Esophagus (tissue), 2 donors: ENCODE measurements around the gene SEC24D. TPM values are rescaled to one million over a fixed set of nuclear protein-coding genes. Genes with fewer than 3 reads are reported as not detected.

Experiments
- H3K27ac ChIP-seq, 2 donors: one replicate each; pipeline ENCODE4 v1.5.1; 2013; ENCODE audit warnings: low read depth in 2 of 2, mild to moderate bottlenecking in 2 of 2, inconsistent platforms in 1 of 2, low read length in 1 of 2, moderate library complexity in 1 of 2
- H3K27me3 ChIP-seq, 2 donors: one replicate each; pipeline ENCODE4 v1.6.1; 2013; ENCODE audit warnings: low read length in 2 of 2, control low read depth in 1 of 2, mild to moderate bottlenecking in 1 of 2; ENCODE audit not compliant: insufficient read depth in 2 of 2, control insufficient read depth in 1 of 2
- H3K36me3 ChIP-seq, 2 donors: one replicate each; pipeline ENCODE4 v1.6.1; 2013; ENCODE audit warnings: low read length in 1 of 2; ENCODE audit not compliant: control insufficient read depth in 2 of 2, insufficient read depth in 2 of 2
- H3K4me1 ChIP-seq, 2 donors: one replicate each; pipeline ENCODE4 v1.6.1; 2013; ENCODE audit warnings: low read length in 1 of 2; ENCODE audit not compliant: control insufficient read depth in 2 of 2, insufficient read depth in 2 of 2
- H3K4me3 ChIP-seq, 2 donors: one replicate each; pipeline ENCODE4 v1.5.1; 2013; ENCODE audit warnings: low read length in 2 of 2, mild to moderate bottlenecking in 2 of 2, low read depth in 1 of 2, moderate library complexity in 1 of 2
- H3K9me3 ChIP-seq, 2 donors: one replicate each; pipeline ENCODE4 v1.6.1; 2013; ENCODE audit warnings: mild to moderate bottlenecking in 2 of 2, low read depth in 1 of 2, low read length in 1 of 2, moderate library complexity in 1 of 2; ENCODE audit not compliant: control insufficient read depth in 2 of 2, insufficient read depth in 1 of 2
- WGBS, 2 donors: extraction: QIAGEN DNeasy Blood & Tissue Kit; methylation state at CpG; one replicate each; pipeline ENCODE4 v1.1.7; 2013; 5-methylcytosine and 5-hydroxymethylcytosine counted together
- polyA plus RNA-seq, 2 donors: library from polyadenylated mRNA; stranded (reverse); fragments of 200-250 nt; gene quantifications; one replicate each; pipeline ENCODE4 v1.2.3, GENCODE V29; 2013
- donor health status: healthy with polysubstance abuse.
- donor health status: Bipolar disorder and iron deficiency.

SEC24D gene
- polyA plus RNA-seq, 2 donors: 4.1 to 8.5 TPM

- 93 to 96% methylated on average over 3 of the region's 3 CpGs for WGBS, 2 donors
- H3K27me3 ChIP-seq: no peaks in the 10 kb centered on the region
- H3K4me1 ChIP-seq: no peaks in the 10 kb centered on the region
- peaks cover 0 to 2% of the 10 kb centered on the region in 2 donors for H3K9me3 ChIP-seq
- peaks cover 7 to 19% of the 10 kb centered on the region in 2 donors for H3K36me3 ChIP-seq
- no peak overlapping the region for H3K4me3 ChIP-seq
- H3K27ac ChIP-seq: no peak overlapping the region
Observed at GRCh38 chr4:118814891-118815290, 21.0 kb downstream of the SEC24D start.

GRCh38 chr4:118814058-118814457 is 21.9 kb downstream of the SEC24D start:
- Histone ChIP-seq H3K4me1 (no peaks in the 10 kb centered on the region), H3K9me3 (peaks cover 0 to 2% of the 10 kb centered on the region in 2 donors), H3K27ac (no peak overlapping the region), H3K27me3 (no peaks in the 10 kb centered on the region), H3K4me3 (no peak overlapping the region), H3K36me3 (peaks cover 10 to 23% of the 10 kb centered on the region in 2 donors)
- 73 to 82% methylated on average over 4 of the region's 4 CpGs for WGBS, 2 donors

- no peaks in the 10 kb centered on the region for H3K27me3 ChIP-seq
- no peak overlapping the region for H3K27ac ChIP-seq
- no peaks in the 10 kb centered on the region for H3K4me1 ChIP-seq
- WGBS, 2 donors: 87 to 91% methylated on average over 3 of the region's 3 CpGs
- H3K4me3 ChIP-seq: no peak overlapping the region
- H3K9me3 ChIP-seq: peaks cover 0 to 2% of the 10 kb centered on the region in 2 donors
- peaks cover 10 to 23% of the 10 kb centered on the region in 2 donors for H3K36me3 ChIP-seq
Observed at GRCh38 chr4:118813561-118813960, 22.4 kb downstream of the SEC24D start.

GRCh38 chr4:118811832-118812231 is 24.1 kb downstream of the SEC24D start:
- no peaks in the 10 kb centered on the region for H3K4me1 ChIP-seq
- H3K36me3 ChIP-seq: peaks cover 10 to 21% of the 10 kb centered on the region in 2 donors
- no peak overlapping the region for H3K4me3 ChIP-seq
- 72 to 75% methylated on average over 3 of the region's 3 CpGs for WGBS, 2 donors
- H3K27me3 ChIP-seq: no peaks in the 10 kb centered on the region
- H3K9me3 ChIP-seq: peaks cover 0 to 2% of the 10 kb centered on the region in 2 donors
- H3K27ac ChIP-seq: no peak overlapping the region

GRCh38 chr4:118810991-118811764 is 24.7 kb downstream of the SEC24D start:
- H3K27me3 ChIP-seq: no peaks in the 10 kb centered on the region
- peaks cover 10 to 21% of the 10 kb centered on the region in 2 donors for H3K36me3 ChIP-seq
- peaks cover 0 to 2% of the 10 kb centered on the region in 2 donors for H3K9me3 ChIP-seq
- WGBS, 2 donors: 44 to 58% methylated on average over 3 of the region's 3 CpGs
- H3K4me1 ChIP-seq: no peaks in the 10 kb centered on the region
- H3K27ac ChIP-seq: no peak overlapping the region
- no peak overlapping the region for H3K4me3 ChIP-seq

- Histone ChIP-seq H3K27ac (no peak overlapping the region), H3K9me3 (no peaks in the 10 kb centered on the region), H3K36me3 (peaks cover 9 to 10% of the 10 kb centered on the region in 2 donors), H3K4me3 (no peak overlapping the region), H3K4me1 (no peaks in the 10 kb centered on the region), H3K27me3 (no peaks in the 10 kb centered on the region)
- 93 to 96% methylated on average over 2 of the region's 2 CpGs for WGBS, 2 donors
Observed at GRCh38 chr4:118807659-118808058, 28.3 kb downstream of the SEC24D start.

- peaks cover 9 to 10% of the 10 kb centered on the region in 2 donors for H3K36me3 ChIP-seq
- peak overlapping the region in 1 of 2 donors; percentile 26 for H3K27ac ChIP-seq
- no peaks in the 10 kb centered on the region for H3K4me1 ChIP-seq
- 83 to 92% methylated on average over 1 of the region's 1 CpG for WGBS, 2 donors
- H3K9me3 ChIP-seq: peaks cover 0 to 2% of the 10 kb centered on the region in 2 donors
- no peaks in the 10 kb centered on the region for H3K27me3 ChIP-seq
- H3K4me3 ChIP-seq: no peak overlapping the region
Observed at GRCh38 chr4:118803253-118803652, 32.7 kb downstream of the SEC24D start.

- peaks cover 9 to 10% of the 10 kb centered on the region in 2 donors for H3K36me3 ChIP-seq
Observed at GRCh38 chr4:118801895-118802575, 33.9 kb downstream of the SEC24D start.

GRCh38 chr4:118799231-118799942 is 36.5 kb downstream of the SEC24D start:
- Histone ChIP-seq H3K4me3 (no peak overlapping the region), H3K4me1 (no peaks in the 10 kb centered on the region), H3K27ac (no peak overlapping the region), H3K27me3 (no peaks in the 10 kb centered on the region), H3K36me3 (peaks cover 13 to 17% of the 10 kb centered on the region in 2 donors), H3K9me3 (peaks cover 0 to 2% of the 10 kb centered on the region in 2 donors)
- 87 to 95% methylated on average over 9 of the region's 9 CpGs for WGBS, 2 donors

More at GRCh38 chr4:118801895-118802575, 33.9 kb downstream of the SEC24D start:
- 77 to 88% methylated on average over 1 of the region's 1 CpG for WGBS, 2 donors
- no peak overlapping the region for H3K27ac ChIP-seq
- no peaks in the 10 kb centered on the region for H3K4me1 ChIP-seq
- H3K4me3 ChIP-seq: no peak overlapping the region
- H3K9me3 ChIP-seq: peaks cover 0 to 2% of the 10 kb centered on the region in 2 donors
- H3K27me3 ChIP-seq: no peaks in the 10 kb centered on the region
